ENCODE results near the gene ARHGAP25. TPM values are rescaled to one million over a fixed set of nuclear protein-coding genes. Genes with fewer than 3 reads are reported as not detected.

ARHGAP25 gene
- total and polyA plus RNA-seq, 2 donors (not counting 3 experiments of a cell fraction or from before 2014, with no cell fraction given), result 0.50 to 2.0 TPM

DNA sequence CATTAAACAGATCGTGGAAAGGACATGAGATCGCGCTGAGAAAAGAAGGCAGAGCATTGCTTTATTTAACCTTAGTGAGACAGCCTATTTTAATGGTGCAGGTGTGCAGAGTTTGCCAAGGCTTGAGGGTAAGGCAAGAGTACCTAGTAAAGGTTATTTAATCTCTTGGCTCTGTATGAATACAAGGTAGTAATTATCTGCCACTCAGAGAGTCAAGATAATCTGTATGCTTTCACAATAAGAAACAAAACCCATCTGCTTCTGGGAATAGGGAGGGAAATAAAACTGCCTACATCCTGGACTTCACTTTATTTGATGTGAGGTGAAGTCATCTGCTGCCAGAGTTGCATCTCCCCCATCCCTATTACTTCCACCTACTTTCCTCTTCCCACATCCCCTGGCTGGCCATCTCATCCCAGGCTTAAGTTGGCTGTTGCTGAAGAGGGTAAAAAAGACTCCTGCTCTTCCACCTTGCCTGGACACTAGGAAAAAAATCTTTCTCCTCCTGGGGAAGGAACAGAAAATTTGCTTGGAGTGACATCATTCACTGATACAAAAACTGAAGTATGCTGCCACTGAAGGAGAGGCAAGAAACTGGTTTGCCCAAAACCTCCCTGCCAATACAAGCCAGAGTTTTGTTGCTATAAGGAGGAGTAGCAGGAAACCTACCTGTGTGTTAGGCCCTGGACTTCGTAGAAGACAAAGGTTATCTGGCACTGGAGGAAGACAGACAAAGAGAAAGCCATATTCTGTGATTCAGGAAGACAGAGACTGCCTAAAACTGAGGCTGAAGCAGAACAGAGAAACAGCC is 35.8 kb upstream of the ARHGAP25 start:
- intact Hi-C loops (cut with micrococcal nuclease), result no loop called here
- H3K79me2 ChIP-seq (ENCODE audit: control insufficient read depth, insufficient read depth, low read length), result no peaks in the 10 kb centered on the region
- no peak overlapping the region for H3K27ac ChIP-seq (ENCODE audit: insufficient read depth, low read depth, low read length)
- no TSS peak for BruUV-seq (replicated peaks)
- no peak overlapping the region for H3K4me2 ChIP-seq (ENCODE audit: insufficient read depth, low read length)
- H3K36me3 ChIP-seq (ENCODE audit: control insufficient read depth in 2 of 2, extremely low read depth in 1 of 2, insufficient read depth in 2 of 2, low read length in 2 of 2), result no peaks in the 10 kb centered on the region
- DNase-seq (ENCODE audit: low read depth, low spot score) (no peak), FAIRE-seq (no peak)
- peaks cover 10 to 32% of the 10 kb centered on the region in 2 experiments for H3K27me3 ChIP-seq (ENCODE audit: control insufficient read depth in 2 of 2, insufficient read depth in 2 of 2, low read length in 2 of 2)
- H3K9me1 ChIP-seq (replicated peaks; ENCODE audit: control insufficient read depth, extremely low read depth, insufficient read depth, low read length), result no peaks in the 10 kb centered on the region
- H3K4me3 ChIP-seq (replicated peaks in 1 of 3; ENCODE audit: insufficient read depth in 1 of 3, low read depth in 1 of 3, low read length in 3 of 3), result no peak overlapping the region
- no peaks in the 10 kb centered on the region for H3K9me3 ChIP-seq (replicated peaks; ENCODE audit: control insufficient read depth, insufficient read depth, low read length)
- no peak overlapping the region for H3K9ac ChIP-seq (replicated peaks; ENCODE audit: extremely low read depth, insufficient read depth, low read length)
- CTCF ChIA-PET, result interaction anchor here (1.9 kb wide), 1 partner anchor 235 kb away, joined by 8 read pairs; no protein-coding TSS in a partner anchor
- H4K20me1 ChIP-seq (replicated peaks; ENCODE audit: control insufficient read depth, extremely low read depth, insufficient read depth, low read length), result no peaks in the 10 kb centered on the region
- TF ChIP-seq EZH2 (IDR thresholded peaks at IDR 0.05; ENCODE audit: borderline replicate concordance, low read depth, low read length, severe bottlenecking) (no peak), POLR2A (IDR thresholded peaks at IDR 0.05; ENCODE audit: low read depth, low read length) (no peak), POLR2AphosphoS5 (IDR thresholded peaks at IDR 0.05; ENCODE audit: insufficient read depth, low read depth, low read length) (no peak), FOS (IDR thresholded peaks at IDR 0.05; ENCODE audit: borderline replicate concordance, insufficient read depth, low read length) (no peak), JUN (IDR thresholded peaks at IDR 0.05; ENCODE audit: borderline replicate concordance, insufficient read depth, insufficient read length, low read depth) (no peak), GATA2 (IDR thresholded peaks at IDR 0.05; ENCODE audit: insufficient read depth, insufficient read length, low read depth, low read length) (no peak), MYC (IDR thresholded peaks at IDR 0.05; ENCODE audit: low read depth, low read length) (no peak)
- TF ChIP-seq, protein P1, sequence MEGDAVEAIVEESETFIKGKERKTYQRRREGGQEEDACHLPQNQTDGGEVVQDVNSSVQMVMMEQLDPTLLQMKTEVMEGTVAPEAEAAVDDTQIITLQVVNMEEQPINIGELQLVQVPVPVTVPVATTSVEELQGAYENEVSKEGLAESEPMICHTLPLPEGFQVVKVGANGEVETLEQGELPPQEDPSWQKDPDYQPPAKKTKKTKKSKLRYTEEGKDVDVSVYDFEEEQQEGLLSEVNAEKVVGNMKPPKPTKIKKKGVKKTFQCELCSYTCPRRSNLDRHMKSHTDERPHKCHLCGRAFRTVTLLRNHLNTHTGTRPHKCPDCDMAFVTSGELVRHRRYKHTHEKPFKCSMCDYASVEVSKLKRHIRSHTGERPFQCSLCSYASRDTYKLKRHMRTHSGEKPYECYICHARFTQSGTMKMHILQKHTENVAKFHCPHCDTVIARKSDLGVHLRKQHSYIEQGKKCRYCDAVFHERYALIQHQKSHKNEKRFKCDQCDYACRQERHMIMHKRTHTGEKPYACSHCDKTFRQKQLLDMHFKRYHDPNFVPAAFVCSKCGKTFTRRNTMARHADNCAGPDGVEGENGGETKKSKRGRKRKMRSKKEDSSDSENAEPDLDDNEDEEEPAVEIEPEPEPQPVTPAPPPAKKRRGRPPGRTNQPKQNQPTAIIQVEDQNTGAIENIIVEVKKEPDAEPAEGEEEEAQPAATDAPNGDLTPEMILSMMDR (IDR thresholded peaks at IDR 0.05; ENCODE audit: extremely low read depth in 1 of 2, insufficient read depth in 1 of 2, low read depth in 1 of 2, low read length in 2 of 2), result no peak
- TF ChIP-seq, protein P2, sequence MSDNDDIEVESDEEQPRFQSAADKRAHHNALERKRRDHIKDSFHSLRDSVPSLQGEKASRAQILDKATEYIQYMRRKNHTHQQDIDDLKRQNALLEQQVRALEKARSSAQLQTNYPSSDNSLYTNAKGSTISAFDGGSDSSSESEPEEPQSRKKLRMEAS (IDR thresholded peaks at IDR 0.05; ENCODE audit: insufficient read depth, insufficient read length), result no peak
- dilution Hi-C loops (cut with MboI; ENCODE audit: extremely low pct_ligation_motif_present, low sequenced_read_pairs), result no loop called here
- no peak overlapping the region for H2AFZ ChIP-seq (ENCODE audit: low read depth, low read length)
- POLR2A ChIA-PET, result no interaction called here
- no peaks in the 10 kb centered on the region for H3K4me1 ChIP-seq (ENCODE audit: control insufficient read depth, extremely low read depth, insufficient read depth, low read length)

Data from endothelial cell of umbilical vein (primary cell).